T47D (cell line): Measurements from ENCODE around the gene IL33.

Source experiments
- DNase-seq, 2 experiments: peaks; one replicate each; pipeline versions ENCODE4 v3.0.0 to v3.0.0-alpha.2; 2011 to 2012; ENCODE audit warnings: low read depth in 1 of 2, low spot score in 1 of 2
- JUND ChIP-seq: IDR thresholded peaks from 2 replicates; pipeline ENCODE4 v1.6.1; 2012; ENCODE audit warnings: low read depth
- in situ Hi-C: cut with HindIII; loops from 2 replicates; pipeline ENCODE4 v1.10.0; 2016; ENCODE audit warnings: low sequenced_read_pairs, low pct_unique_long_range_greater_than_20kb

The IL33 gene

DNA sequence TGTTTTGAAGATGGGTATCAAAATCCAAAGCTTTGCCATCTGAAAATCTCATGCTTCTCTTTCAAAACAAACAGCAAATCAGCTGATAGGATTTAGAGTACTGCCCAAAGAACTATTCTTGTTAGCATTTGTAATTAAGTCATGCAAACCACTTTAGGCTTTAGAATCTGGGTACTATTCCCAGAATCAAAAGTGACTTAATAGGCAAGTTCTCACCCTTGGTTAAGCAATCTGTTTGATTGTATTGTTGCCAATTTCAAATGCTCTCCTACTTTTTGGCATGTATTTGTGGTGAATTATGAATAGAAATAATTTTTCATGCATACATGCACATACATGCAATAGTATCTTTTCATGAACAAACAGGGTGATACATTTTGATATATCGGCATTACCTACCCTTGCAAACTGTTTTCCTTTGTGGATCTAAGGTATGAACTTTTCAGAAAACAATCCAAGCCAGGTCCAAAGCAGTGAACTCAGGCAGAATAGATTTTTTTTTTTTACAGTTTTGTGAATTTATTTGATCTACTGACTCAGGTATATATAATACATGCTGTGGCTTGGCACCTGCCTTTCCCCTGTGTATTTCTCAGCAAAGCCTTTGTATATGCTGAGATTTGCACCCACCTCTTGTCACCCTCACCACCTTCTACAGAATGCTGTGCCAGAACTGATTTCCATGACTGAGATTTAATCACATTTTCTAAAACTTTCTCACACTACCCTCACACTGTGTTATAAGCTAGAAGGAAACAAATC is 9.0 kb downstream of the IL33 start:
- DNase-seq = no peak
- TF ChIP-seq JUND = no peak
- in situ Hi-C loops = no loop called here

DNA sequence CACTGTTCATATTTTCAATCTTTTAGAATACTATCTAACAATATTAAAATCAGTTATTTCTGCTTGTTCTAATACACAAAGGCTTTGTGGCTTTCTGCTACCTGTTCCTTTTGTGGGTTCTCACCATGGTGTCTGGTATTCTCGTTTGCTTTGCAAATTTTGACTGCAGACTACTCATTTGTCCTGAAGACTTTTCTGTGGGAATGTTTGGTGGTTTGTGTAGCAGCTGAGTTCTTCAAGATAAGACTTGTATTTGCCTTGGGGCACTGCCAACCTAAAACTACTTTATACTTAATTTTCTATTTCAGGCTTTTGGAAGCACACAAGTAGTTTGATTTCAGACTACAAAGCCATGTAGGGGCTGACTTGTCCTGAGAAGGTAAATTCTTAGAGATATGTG is 11.1 kb downstream of the IL33 start:
- DNase-seq = no peak
- no peak for TF ChIP-seq JUND
- in situ Hi-C loops = no loop called here

DNA sequence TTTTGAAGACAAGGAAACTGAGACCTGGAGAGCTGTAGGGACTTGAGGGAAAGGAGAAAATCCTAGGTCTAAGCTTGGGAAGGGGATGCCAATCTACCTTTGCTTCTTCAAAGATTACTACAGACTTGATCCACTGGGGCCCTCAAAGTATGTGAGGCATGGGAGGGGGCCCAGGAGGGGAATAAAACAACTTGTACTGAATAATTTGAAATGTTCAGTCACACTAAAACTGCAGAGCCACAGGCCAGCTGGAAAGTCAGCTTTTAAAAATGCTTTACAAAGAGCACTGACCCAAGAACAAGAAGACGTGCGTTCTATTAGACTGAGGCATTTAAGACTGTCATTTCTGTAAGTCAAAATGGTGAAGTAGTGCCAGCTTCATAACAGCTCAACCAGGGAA is 13.6 kb downstream of the IL33 start:
- no peak for TF ChIP-seq JUND
- in situ Hi-C loops = no loop called here
- no peak for DNase-seq

GRCh38 chr9:6229619-6230018 is 14.0 kb downstream of the IL33 start:
- DNase-seq = no peak
- in situ Hi-C loops = no loop called here
- TF ChIP-seq JUND = no peak

GRCh38 chr9:6230037-6230780 is 14.6 kb downstream of the IL33 start:
- TF ChIP-seq JUND = no peak
- DNase-seq = no peak
- in situ Hi-C loops = no loop called here

DNA sequence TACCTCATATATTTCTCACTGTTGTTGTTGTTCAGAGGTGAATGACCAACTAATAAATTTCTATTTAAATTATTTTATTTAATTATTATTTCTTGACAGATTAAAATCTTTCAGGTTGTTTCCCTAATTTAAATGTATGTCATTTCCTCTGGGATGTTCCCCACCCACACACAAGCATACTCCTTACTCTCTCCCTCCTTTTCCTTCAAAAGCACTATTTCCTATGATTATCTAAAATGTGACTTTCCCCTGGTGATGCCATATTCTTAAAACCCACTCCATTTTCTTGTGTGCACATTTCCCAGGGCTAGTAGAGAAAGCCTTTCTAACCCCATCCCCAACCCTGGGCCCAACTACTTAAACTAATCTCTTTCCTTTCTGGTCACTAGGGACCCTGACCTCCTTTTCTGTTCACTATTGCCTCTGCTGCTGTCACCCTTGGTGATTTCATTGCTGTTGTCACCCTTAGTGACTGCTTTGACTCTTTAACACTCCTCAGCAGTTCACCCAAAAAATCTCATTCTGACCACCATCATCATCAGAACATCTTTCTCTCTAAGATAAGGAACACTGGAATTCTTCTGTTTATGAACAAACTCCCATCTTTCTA is 16.8 kb downstream of the IL33 start:
- in situ Hi-C loops = no loop called here
- no peak for TF ChIP-seq JUND

DNA sequence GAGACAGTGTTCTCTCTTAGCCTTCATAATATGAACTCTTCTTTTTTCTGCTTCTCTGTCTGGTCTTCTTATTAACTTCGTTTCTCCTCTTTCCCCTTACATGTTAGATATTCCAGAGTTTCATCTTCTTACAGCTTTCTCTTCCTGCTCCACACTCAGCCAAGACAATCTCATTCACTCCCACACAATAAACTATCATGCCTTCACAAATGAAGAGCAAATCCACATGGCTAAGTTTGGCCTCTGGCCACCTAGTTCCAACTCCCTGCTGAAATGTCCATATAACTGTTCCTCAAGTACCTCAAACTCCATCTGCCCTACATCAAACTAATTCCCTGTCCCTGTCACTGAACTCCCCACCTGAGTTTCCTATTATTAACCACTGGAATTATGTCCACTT is 18.4 kb downstream of the IL33 start:
- in situ Hi-C loops = no loop called here
- DNase-seq = no peak
- TF ChIP-seq JUND = no peak

More for the DNA sequence above, 16.8 kb downstream of the IL33 start:
- DNase-seq = no peak

- in situ Hi-C loops = no loop called here
- DNase-seq = no peak
- TF ChIP-seq JUND = no peak
Observed at GRCh38 chr9:6237267-6237666, 21.7 kb downstream of the IL33 start.

DNA sequence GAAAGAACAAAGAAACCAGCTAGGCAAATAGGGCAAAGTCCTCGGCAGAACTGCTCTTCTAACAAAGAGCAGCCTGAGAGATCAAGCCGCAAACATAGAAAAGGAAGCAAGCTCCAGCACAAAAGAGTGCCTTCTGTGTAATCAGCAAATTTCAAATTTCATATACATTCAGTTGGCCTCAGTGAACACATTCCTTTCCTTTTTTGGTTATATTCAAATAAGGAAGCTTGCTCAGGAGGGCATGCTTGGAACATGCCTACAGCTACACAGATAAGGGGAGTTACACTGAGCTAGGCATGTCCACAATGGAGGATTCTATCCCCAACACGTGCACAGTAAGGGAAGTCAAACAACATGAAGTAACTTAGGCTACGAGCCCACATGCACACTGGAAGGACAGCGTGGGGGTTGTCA is 23.4 kb downstream of the IL33 start:
- no peak for DNase-seq

DNA sequence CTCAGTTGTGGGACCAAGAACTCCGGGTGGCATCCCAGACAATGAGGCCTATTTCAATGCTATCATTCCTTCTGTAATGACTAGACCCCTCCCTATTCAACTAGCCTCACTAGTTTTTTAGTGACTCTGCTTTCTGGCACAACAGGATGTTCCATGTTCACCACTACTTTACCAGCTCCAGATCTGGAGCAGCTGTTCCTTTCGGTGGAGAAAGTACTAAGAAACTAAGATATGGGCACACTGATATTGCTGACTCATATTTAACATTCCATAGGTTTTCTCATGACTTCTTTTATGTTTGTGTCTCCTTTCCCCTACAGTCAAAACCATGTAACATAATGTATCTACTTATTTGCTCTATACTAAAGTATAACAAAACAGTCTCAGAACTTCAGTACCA is 24.1 kb downstream of the IL33 start:
- DNase-seq = no peak
- in situ Hi-C loops = no loop called here
- TF ChIP-seq JUND = no peak

More for the DNA sequence above, 23.4 kb downstream of the IL33 start:
- in situ Hi-C loops = no loop called here
- no peak for TF ChIP-seq JUND

DNA sequence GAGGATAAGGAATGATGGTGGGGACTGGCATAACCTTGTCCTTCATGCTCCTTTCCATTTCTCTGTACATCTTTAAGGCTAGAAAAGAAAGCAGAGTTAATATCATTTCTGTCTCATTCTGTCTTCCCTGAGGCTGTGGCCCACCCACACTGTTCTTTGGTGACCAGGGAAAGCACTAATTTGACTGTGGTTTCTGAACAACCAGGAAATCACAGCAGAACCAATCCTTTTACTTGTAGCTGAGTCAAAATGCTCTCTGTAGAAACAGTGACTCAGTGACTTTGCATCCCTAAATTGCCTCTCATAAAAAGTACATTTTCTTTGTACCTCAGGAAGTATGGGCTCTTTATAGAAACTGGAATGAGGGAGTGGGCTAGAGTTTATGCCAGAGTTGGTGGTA is 28.1 kb downstream of the IL33 start:
- no peak for TF ChIP-seq JUND
- DNase-seq = no peak
- in situ Hi-C loops = no loop called here

DNA sequence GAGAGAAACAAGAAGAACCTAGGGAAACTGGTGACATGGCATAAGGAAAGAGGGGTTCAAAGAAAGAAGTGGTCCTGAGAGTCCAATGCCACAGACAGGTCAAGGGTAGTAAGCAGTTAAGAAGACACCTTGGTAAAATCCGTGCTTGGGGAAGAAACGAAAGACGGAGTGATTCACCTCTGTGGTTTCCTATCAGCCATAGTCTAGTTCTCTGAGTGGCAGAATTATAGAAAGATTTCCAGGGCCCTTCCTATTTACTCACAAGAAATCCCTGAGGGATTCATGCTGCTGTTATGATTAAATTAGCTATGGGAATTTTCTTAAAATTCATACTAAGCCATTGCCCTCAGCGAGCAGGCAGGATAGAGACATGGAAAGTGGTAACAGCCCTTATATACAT is 31.7 kb downstream of the IL33 start:
- TF ChIP-seq JUND = no peak
- DNase-seq = no peak
- in situ Hi-C loops = no loop called here

DNA sequence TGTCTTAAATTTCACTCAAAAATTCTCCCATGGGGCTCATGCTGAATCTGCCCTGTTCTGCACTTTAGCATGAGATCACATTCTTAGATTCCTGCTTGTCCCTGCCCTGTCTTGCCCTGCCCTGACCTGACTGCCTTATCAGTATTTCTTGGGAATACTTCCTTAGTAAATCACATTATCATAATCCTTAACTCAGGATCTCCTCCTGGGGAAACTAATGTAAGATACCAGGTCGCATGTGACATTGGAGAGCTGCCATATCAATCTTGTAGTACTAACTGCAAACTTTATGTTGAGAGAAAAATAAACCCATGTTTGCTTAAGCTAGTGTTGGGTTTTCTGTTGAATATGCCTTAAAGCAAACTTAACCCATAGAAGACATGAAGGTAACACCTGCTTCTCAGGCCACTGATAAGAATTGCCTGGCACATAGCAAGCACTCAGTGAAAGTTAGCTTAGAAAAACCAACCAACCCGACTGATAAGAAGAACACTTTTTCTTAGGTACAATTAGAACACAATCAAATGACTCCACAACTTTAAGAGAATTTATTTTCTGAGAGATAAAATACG is 53.3 kb downstream of the IL33 start:
- DNase-seq = no peak
- no peak for TF ChIP-seq JUND
- in situ Hi-C loops = no loop called here
